GM12892 (cell line): Measurements from ENCODE around the gene PML.
A peak's percentile ranks its signal among the peaks of the same experiment; 100 is the strongest.
"Not testable (repeated sequence)": the region's sequence is repeated elsewhere in the genome, so short reads cannot be mapped to it uniquely, and the experiment has no call there.

ENCODE experiments used
- DNase-seq: peaks from one replicate; pipeline ENCODE4 v3.0.0; 2011; ENCODE audit not compliant: insufficient read length
- FAIRE-seq: peaks from 2 replicates; lab custom pipeline; 2011; peaks lifted over from hg19 to GRCh38; lab: Jason Lieb, UNC
- POLR2A ChIP-seq: IDR thresholded peaks from 2 replicates; pipeline ENCODE4 v1.6.1; 2011; ENCODE audit warnings: low read depth, low read length, control low read depth
- POLR2AphosphoS5 ChIP-seq: IDR thresholded peaks from 2 replicates; pipeline ENCODE4 v1.6.1; 2011; ENCODE audit warnings: low read depth, low read length, control low read depth
- TAF1 ChIP-seq: IDR thresholded peaks from 2 replicates; pipeline ENCODE4 v1.6.1; 2011; ENCODE audit warnings: low read depth, mild to moderate bottlenecking, control low read depth, low read length, borderline replicate concordance

The PML gene

DNA sequence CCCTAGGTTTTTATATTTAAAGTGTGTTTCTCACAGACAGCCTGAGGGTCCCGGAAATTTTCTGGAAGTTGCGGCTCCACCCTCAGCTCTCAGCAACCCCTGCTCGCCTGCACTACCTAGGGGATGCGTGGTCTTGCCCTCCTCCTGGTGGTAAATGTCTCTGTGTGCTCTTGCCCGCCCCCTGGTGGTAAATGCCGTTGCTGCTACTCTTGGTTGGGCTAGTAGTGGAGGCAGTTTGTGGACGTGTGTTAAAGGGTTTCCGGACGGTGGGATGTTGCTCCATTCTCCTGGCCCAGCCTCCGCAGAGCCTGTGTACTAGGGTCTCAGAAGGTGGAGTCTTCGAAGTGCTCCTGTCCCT lies 29.8 kb upstream of the PML start:
- DNase-seq (peak; percentile 65), FAIRE-seq (peak; percentile 92)

DNA sequence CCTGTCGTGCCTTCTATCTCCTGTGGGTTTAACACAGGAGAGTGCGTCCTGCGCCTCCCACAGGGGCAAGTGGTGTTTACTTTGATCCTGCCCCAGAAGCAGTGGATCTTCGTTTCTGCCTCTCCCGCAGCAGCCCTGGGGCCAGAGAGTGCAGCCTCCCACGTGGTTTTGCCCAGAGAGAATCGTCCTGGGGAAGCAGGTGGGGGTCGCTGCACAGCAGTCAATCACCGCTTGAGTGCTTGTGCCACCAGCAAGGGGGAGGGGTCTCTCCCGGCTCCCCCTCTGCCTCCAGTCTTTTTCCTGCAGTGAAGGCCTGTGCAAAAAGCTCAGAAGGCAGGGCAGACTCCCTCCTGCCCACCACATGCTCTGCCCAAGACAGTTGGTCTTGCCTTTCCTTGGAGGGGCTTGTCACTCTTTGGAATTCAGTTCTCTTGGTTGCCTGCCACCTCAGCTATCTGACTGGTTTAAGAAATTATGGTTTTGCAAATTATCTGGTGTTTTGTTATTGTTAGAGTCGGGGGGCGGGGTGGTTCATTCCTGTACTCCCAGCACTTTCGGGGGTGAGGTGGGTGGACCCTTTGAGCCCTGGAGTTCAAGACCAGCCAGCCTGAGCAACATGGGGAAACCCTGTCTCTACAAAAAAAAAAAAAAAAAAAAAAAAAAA lies 29.3 kb upstream of the PML start:
- no peak for FAIRE-seq
- no peak for TF ChIP-seq TAF1
- TF ChIP-seq POLR2AphosphoS5, result no peak

More for the DNA sequence above, 29.8 kb upstream of the PML start:
- TF ChIP-seq POLR2A, result no peak
- TF ChIP-seq POLR2AphosphoS5, result no peak
- no peak for TF ChIP-seq TAF1

DNA sequence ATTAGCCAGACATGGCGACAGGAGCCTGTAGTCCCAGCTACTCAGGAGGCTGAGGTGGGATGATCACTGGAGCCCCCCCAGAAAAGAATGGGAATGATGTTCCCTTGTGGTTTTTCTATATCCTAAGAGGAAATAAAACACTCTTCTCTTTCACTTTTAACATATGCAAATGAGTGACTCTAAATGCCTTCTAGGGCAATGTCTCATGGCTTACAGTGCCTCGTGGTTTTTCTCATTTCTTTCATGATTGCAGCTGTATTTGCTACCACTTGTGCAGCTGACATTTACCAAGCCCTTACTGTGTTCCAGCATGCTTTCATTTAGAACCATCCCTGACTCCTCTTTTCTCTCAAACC lies 28.8 kb upstream of the PML start:
- TF ChIP-seq POLR2A (no peak), POLR2AphosphoS5 (0 out of 2 replicates have a peak, but pooled peaks have one; percentile 24)
- DNase-seq (no peak), FAIRE-seq (peak; percentile 70)

More for the DNA sequence above, 29.3 kb upstream of the PML start:
- no peak for DNase-seq

DNA sequence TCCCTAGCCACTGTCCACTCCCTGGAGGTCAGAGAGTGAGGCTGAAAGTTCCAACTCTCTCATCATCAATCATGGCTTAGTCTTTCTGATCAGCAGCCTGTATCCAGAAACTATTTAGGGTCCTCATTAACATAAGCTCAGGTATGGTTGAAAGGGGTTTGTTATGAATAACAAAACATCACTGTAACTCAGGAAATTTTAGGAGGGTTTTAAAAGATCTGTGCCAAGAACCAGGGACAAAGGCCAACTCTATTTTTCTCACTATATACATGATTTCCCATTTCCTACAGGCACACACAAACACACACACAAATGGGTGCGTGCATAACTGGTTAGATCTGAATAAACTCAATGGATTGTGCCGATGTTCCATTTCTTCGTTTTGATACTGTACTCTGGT lies 26.1 kb upstream of the PML start:
- no peak for DNase-seq
- FAIRE-seq, result no peak
- TF ChIP-seq TAF1, result no peak
- TF ChIP-seq POLR2A, result no peak
- no peak for TF ChIP-seq POLR2AphosphoS5

DNA sequence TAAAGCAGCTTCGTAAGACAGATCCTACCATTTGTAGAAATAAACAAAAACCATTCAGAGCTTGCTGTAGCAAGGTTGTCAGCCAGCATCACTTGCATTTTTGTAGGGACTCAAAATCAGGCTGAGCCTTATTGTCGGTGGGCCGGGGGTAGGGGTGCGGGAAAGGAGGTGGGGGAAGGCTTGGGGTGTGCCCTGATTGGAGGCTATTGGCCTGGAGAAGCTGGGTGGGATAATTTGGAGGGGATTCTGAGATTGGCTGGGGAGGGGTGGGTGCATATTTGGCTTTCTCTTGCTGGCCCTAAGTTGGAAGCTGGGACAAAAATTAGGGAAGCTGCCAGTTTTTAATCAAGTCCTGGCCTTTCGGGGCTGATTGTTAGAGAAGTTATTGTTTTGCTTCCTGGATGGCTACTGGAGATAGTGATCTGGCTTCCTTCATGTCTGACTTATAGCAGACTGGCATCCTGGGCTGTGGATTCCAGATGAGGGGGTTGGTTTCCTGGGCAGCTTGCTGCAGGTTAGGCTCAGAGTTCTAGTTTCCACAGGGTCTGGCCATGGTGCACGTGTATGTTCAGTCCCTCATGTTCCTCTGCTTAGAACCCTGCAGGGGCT lies 25.3 kb upstream of the PML start:
- no peak for TF ChIP-seq POLR2AphosphoS5
- TF ChIP-seq POLR2A, result no peak
- TF ChIP-seq TAF1, result no peak

DNA sequence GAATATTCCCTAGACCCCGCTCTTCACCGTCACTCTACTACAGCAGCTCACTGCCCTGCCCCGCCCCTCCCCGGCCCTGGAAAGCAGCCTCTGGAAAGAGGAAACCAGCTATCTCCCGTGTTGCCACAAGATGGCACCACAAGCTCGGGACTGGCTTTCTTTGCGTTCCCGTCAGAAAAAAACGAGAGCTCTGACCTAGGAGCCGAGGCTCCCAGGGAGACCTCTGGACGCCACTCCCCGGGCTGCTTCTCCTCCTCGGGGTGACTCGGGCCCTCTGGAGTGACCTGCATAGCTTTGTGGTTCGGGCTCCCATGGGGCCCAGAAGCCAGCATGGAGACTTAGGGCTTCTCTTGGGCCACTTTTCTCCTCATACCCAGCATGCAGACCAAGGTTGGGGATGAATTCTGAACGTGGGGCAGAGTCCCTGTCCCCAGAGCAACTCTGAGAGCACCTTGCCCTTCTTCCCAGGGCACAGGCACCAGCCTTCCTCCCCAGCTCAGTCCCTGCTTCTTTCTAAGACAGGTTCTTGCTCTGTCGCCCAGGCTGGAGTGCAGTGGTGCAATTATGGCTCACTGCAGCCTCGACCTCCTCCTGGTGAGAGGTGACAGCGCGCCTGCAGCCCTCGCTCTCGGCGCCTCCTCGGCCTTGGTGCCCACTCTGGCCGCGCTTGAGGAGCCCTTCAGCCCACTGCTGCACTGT lies 21.4 kb upstream of the PML start:
- DNase-seq, result peak; percentile 65
- FAIRE-seq, result peak; percentile 73
- no peak for TF ChIP-seq POLR2AphosphoS5
- TF ChIP-seq TAF1, result no peak
- TF ChIP-seq POLR2A, result no peak

More for the DNA sequence above, 25.3 kb upstream of the PML start:
- FAIRE-seq (no peak), DNase-seq (no peak)

DNA sequence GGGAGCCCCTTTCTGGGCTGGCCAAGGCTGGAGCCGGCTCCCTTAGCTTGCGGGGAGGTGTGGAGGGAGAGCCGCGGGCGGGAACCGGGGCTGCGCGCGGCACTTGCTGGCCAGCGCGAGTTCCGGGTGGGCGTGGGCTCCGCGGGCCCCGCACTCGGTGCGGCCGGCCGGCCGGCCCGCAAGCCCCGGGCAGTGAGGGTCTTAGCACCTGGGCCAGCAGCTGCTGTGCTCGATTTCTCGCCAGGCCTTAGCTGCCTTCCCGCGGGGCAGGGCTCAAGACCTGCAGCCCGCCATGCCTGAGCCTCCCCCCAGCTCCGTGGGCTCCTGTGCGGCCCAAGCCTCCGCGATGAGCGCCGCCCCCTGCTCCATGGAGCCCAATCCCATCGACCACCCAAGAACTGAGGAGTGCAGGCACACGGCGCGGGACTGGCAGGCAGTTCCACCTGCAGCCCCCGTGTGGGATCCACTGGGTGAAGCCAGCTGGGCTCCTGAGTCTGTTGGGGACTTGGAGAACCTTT lies 20.8 kb upstream of the PML start:
- DNase-seq, FAIRE-seq: not testable (repeated sequence)

DNA sequence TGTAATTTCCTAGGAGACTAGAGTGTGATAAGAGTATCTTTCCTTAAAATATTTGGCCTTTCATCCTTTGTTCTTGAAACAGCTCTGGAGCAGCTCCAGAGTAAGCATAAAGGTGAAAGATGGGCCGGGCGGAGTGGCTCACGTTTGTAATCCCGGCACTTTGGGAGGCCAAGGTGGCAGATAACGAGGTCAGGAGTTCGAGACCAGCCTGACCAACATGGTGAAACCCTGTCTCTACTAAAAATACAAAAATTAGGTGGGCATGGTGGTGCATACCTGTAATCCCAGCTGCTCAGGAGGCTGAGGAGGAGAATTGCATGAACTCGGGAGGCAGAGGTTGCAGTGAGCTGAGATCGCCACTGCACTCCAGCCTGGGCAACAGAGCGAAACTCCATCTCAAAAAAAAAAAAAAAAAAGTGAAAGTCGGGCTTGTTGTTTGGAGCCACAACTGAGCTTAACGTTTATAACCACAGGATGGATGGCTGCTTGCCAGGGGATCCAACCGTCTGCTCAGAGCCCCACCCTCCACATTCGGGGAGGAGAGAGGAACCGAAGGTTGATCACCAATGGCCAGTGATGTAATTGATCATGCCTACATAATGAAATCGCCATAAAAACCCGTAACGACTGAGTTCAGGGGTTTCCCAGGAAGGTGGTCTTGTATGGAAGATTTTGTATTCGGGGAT lies 18.9 kb upstream of the PML start:
- FAIRE-seq, result peak; percentile 62
- not testable (repeated sequence) for DNase-seq

DNA sequence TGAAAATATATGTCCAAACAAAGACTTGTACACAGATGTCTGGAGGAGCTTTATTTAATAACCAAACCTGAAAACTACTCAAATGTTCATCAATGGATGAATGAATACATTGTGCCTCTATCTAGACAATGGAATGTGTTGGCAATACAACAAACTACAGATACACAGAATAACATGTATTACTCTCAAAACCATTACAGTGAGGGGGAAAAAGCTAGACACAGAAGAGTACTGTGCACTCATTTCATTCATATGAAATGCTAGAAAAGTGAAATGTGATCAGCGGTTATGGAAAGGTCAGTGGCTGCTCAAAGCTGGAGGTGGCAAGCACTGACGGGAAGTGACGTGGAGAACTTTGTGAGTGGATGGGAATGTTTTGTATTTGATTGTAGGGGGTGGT lies 15.6 kb upstream of the PML start:
- FAIRE-seq (no peak), DNase-seq (no peak)
- TF ChIP-seq POLR2A (no peak), TAF1 (no peak), POLR2AphosphoS5 (no peak)

DNA sequence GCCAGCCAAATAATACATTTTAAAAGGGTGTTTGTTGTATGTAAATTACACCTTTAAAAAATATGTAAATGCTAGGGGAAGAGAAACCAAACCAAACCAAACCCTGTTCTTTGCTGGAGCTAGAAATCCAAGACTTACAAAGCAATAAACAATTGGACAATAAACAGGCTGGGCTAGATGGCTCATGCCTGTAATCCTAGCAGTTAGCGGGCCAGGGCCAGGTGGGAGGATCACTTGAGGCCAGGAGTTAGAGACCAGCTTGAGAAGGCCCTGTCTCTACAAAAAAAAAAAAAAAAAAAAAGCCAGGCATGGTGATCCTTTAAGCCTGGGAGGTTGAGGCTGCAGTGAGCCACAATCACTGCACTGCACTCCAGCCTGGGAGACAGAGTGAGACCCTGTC lies 14.9 kb upstream of the PML start:
- FAIRE-seq (no peak), DNase-seq (no peak)
- no peak for TF ChIP-seq TAF1

DNA sequence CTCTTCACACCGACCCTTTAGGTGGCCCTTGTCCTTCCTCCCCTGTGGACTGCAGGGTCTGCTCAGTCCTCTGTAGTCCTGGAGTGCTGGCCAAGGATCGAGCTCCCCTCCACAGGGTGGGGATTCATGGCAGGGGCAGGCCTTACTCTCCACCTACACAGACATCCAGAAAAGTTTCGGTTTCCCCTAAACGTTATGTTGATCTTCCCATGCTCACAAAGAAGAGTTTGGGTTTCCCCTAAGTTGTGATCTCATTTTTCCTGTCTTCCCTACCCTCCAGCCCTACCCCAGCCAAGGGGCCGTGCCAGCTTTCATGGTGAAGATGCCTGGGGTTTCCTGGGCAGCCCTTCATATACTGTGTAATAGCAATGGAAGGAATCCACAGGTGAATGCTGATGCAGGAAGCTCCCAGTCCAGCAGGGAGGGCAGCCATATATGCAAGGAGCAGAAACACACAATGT lies 12.7 kb upstream of the PML start:
- TF ChIP-seq POLR2AphosphoS5 (no peak), POLR2A (no peak), TAF1 (no peak)
- FAIRE-seq (no peak), DNase-seq (no peak)
